DOHH2 (cell line): ENCODE results near the gene SCGB1D1.

ENCODE experiments used
- EZH2phosphoT487 ChIP-seq: fragments of 200-600 bp; sonication (generic); IDR thresholded peaks from 2 replicates; pipeline ENCODE4 v1.6.1; 2017; ENCODE audit warnings: borderline replicate concordance, mild to moderate bottlenecking, antibody characterized with exemption, low read length, moderate library complexity, mixed read lengths
- TF ChIP-seq, protein P1 (sequence below): fragments of 200-600 bp; sonication (generic); IDR thresholded peaks from one replicate; pipeline ENCODE4 v1.5.1; 2014; ENCODE audit warnings: antibody characterized with exemption, mild to moderate bottlenecking, low read depth, low read length; ENCODE audit not compliant: poor library complexity, severe bottlenecking

DNA sequence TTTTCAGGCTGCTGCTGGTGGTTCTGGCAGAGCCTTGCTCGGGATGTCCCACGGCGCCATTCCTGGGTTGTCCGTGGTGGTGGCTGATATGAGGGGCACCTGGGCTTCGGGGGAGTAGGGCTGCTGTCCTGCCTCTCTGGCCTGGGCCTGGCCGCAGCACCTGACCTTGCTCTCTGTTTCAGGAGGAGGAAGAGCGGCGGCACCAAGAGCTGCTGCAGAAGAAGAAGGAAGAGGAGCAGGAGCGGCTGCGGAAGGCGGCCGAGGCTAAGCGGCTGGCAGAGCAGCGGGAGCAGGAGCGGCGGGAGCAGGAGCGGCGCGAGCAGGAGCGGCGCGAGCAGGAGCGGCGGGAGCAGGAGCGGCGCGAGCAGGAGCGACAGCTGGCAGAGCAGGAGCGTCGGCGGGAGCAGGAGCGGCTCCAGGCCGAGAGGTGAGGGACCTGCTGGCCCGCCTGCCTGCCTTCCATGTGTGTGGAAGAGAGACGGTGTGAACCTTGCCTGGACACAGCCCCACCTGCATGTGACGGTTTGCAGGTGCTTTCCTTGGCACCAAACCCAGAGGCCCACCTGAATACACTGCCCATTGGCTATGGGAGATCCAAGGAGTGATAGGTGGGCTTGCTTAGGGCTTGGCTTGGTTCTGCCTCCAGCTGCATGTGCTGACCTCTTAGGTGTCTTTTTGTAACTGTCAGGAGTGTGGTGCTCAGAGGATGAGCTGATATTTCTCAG is 43.4 kb upstream of the SCGB1D1 start:
- TF ChIP-seq, protein P1, sequence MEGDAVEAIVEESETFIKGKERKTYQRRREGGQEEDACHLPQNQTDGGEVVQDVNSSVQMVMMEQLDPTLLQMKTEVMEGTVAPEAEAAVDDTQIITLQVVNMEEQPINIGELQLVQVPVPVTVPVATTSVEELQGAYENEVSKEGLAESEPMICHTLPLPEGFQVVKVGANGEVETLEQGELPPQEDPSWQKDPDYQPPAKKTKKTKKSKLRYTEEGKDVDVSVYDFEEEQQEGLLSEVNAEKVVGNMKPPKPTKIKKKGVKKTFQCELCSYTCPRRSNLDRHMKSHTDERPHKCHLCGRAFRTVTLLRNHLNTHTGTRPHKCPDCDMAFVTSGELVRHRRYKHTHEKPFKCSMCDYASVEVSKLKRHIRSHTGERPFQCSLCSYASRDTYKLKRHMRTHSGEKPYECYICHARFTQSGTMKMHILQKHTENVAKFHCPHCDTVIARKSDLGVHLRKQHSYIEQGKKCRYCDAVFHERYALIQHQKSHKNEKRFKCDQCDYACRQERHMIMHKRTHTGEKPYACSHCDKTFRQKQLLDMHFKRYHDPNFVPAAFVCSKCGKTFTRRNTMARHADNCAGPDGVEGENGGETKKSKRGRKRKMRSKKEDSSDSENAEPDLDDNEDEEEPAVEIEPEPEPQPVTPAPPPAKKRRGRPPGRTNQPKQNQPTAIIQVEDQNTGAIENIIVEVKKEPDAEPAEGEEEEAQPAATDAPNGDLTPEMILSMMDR, result no peak
- TF ChIP-seq EZH2phosphoT487, result no peak
